Activated T-cell treated with anti-CD3 and anti-CD28 coated beads, Interleukin-2, amount 50 U/mL, for 4 hours (primary cell): ENCODE data around the gene PANX1. TPM values are rescaled to one million over a fixed set of nuclear protein-coding genes. Genes with fewer than 3 reads are reported as not detected.
A peak's percentile ranks its signal among the peaks of the same experiment; 100 is the strongest.

Source experiments
- ATAC-seq, 2 donors: fragments of 200-7000 bp; cut with Tn5 transposase; one replicate each; pipeline ENCODE4 v1.10.0; 2021
- DNase-seq: peaks from one replicate; pipeline ENCODE4 v3.0.0-alpha.2; 2020
- H3K27me3 Mint-ChIP-seq: one replicate; pipeline ENCODE4 v1.8.0; 2021; ENCODE audit warnings: low read depth, mixed read lengths
- H3K36me3 Mint-ChIP-seq: one replicate; pipeline ENCODE4 v1.8.0; 2022; ENCODE audit warnings: mixed read lengths; ENCODE audit not compliant: insufficient read depth
- H3K4me1 Mint-ChIP-seq: one replicate; pipeline ENCODE4 v1.8.0; 2021; ENCODE audit warnings: low read depth, mixed read lengths
- H3K4me3 Mint-ChIP-seq: one replicate; pipeline ENCODE4 v1.8.0; 2021; ENCODE audit warnings: mild to moderate bottlenecking, moderate library complexity, mixed read lengths
- H3K9me3 Mint-ChIP-seq: one replicate; pipeline ENCODE4 v1.8.0; 2021; ENCODE audit warnings: mixed read lengths
- total RNA-seq, 3 donors: library from RNA; stranded (reverse); gene quantifications; one replicate each; pipeline ENCODE4 v1.2.1, GENCODE V29; 2021

PANX1 gene
- total RNA-seq, 3 donors from 2014 or later = 17.0 to 19.5 (median 18.8) TPM

- no peaks in the 10 kb centered on the region for H3K27me3 Mint-ChIP-seq
- peaks cover 47% of the 10 kb centered on the region for H3K36me3 Mint-ChIP-seq
- no peak overlapping the region for H3K4me3 Mint-ChIP-seq
- ATAC-seq (no peak), DNase-seq (no peak)
- H3K4me1 Mint-ChIP-seq = peaks cover 5% of the 10 kb centered on the region
- H3K9me3 Mint-ChIP-seq = no peaks in the 10 kb centered on the region
Observed at GRCh38 chr11:94178331-94178730, 49.7 kb downstream of the PANX1 start.

GRCh38 chr11:94179696-94180095, 51.1 kb downstream of the PANX1 start:
- Mint-ChIP-seq H3K4me3 (no peak overlapping the region), H3K4me1 (peaks cover 3% of the 10 kb centered on the region), H3K9me3 (no peaks in the 10 kb centered on the region), H3K27me3 (no peaks in the 10 kb centered on the region), H3K36me3 (peaks cover 44% of the 10 kb centered on the region)
- DNase-seq (no peak), ATAC-seq (no peak)

GRCh38 chr11:94181526-94181925, 52.9 kb downstream of the PANX1 start:
- Mint-ChIP-seq H3K4me1 (peaks cover 3% of the 10 kb centered on the region), H3K9me3 (no peaks in the 10 kb centered on the region), H3K36me3 (peaks cover 44% of the 10 kb centered on the region), H3K27me3 (no peaks in the 10 kb centered on the region), H3K4me3 (no peak overlapping the region)
- ATAC-seq (no peak), DNase-seq (no peak)

- DNase-seq (no peak), ATAC-seq (no peak)
- H3K4me1 Mint-ChIP-seq = peaks cover 3% of the 10 kb centered on the region
- H3K9me3 Mint-ChIP-seq = no peaks in the 10 kb centered on the region
- H3K27me3 Mint-ChIP-seq = no peaks in the 10 kb centered on the region
- no peak overlapping the region for H3K4me3 Mint-ChIP-seq
- H3K36me3 Mint-ChIP-seq = peaks cover 43% of the 10 kb centered on the region
Observed at GRCh38 chr11:94181943-94182342, 53.3 kb downstream of the PANX1 start.

- no peak for ATAC-seq
- H3K27me3 Mint-ChIP-seq = no peaks in the 10 kb centered on the region
- H3K9me3 Mint-ChIP-seq = no peaks in the 10 kb centered on the region
- H3K4me3 Mint-ChIP-seq = no peak overlapping the region
- peaks cover 31% of the 10 kb centered on the region for H3K36me3 Mint-ChIP-seq
- no peak for DNase-seq
- H3K4me1 Mint-ChIP-seq = peaks cover 3% of the 10 kb centered on the region
Observed at GRCh38 chr11:94183251-94183885, 54.7 kb downstream of the PANX1 start.

GRCh38 chr11:94183886-94184264, 55.2 kb downstream of the PANX1 start:
- Mint-ChIP-seq H3K36me3 (peaks cover 28% of the 10 kb centered on the region), H3K4me1 (peaks cover 3% of the 10 kb centered on the region), H3K27me3 (no peaks in the 10 kb centered on the region), H3K9me3 (no peaks in the 10 kb centered on the region), H3K4me3 (no peak overlapping the region)
- ATAC-seq = no peak
- peak; percentile 9 for DNase-seq

GRCh38 chr11:94184362-94184761, 55.7 kb downstream of the PANX1 start:
- DNase-seq (no peak), ATAC-seq (no peak)
- no peak overlapping the region for H3K4me3 Mint-ChIP-seq
- H3K27me3 Mint-ChIP-seq = no peaks in the 10 kb centered on the region
- no peaks in the 10 kb centered on the region for H3K9me3 Mint-ChIP-seq
- H3K36me3 Mint-ChIP-seq = peaks cover 23% of the 10 kb centered on the region
- peaks cover 3% of the 10 kb centered on the region for H3K4me1 Mint-ChIP-seq

GRCh38 chr11:94184846-94185245, 56.2 kb downstream of the PANX1 start:
- Mint-ChIP-seq H3K27me3 (no peaks in the 10 kb centered on the region), H3K4me1 (peaks cover 3% of the 10 kb centered on the region), H3K9me3 (no peaks in the 10 kb centered on the region), H3K4me3 (no peak overlapping the region), H3K36me3 (peaks cover 18% of the 10 kb centered on the region)
- DNase-seq (no peak), ATAC-seq (no peak)

GRCh38 chr11:94185416-94186084, 56.9 kb downstream of the PANX1 start:
- Mint-ChIP-seq H3K36me3 (peaks cover 14% of the 10 kb centered on the region), H3K27me3 (no peaks in the 10 kb centered on the region), H3K4me1 (peaks cover 3% of the 10 kb centered on the region), H3K4me3 (no peak overlapping the region), H3K9me3 (no peaks in the 10 kb centered on the region)
- no peak for ATAC-seq
- DNase-seq = no peak

- no peaks in the 10 kb centered on the region for H3K9me3 Mint-ChIP-seq
- H3K27me3 Mint-ChIP-seq = no peaks in the 10 kb centered on the region
- ATAC-seq (no peak), DNase-seq (no peak)
- H3K4me1 Mint-ChIP-seq = peaks cover 3% of the 10 kb centered on the region
- peaks cover 6% of the 10 kb centered on the region for H3K36me3 Mint-ChIP-seq
- no peak overlapping the region for H3K4me3 Mint-ChIP-seq
Observed at GRCh38 chr11:94186342-94187203, 57.9 kb downstream of the PANX1 start.

GRCh38 chr11:94193288-94193687, 64.6 kb downstream of the PANX1 start:
- Mint-ChIP-seq H3K9me3 (no peaks in the 10 kb centered on the region), H3K27me3 (no peaks in the 10 kb centered on the region), H3K4me1 (no peaks in the 10 kb centered on the region), H3K4me3 (no peak overlapping the region), H3K36me3 (no peaks in the 10 kb centered on the region)
- DNase-seq (no peak), ATAC-seq (no peak)

- Mint-ChIP-seq H3K9me3 (no peaks in the 10 kb centered on the region), H3K4me3 (no peak overlapping the region), H3K36me3 (no peaks in the 10 kb centered on the region), H3K27me3 (no peaks in the 10 kb centered on the region), H3K4me1 (no peaks in the 10 kb centered on the region)
- DNase-seq (no peak), ATAC-seq (no peak)
Observed at GRCh38 chr11:94194712-94195111, 66.1 kb downstream of the PANX1 start.

GRCh38 chr11:94196363-94196762, 67.7 kb downstream of the PANX1 start:
- ATAC-seq = no peak

GRCh38 chr11:94198718-94199117, 70.1 kb downstream of the PANX1 start:
- no peak for ATAC-seq
- no peak overlapping the region for H3K4me3 Mint-ChIP-seq

More at GRCh38 chr11:94196363-94196762, 67.7 kb downstream of the PANX1 start:
- Mint-ChIP-seq H3K36me3 (no peaks in the 10 kb centered on the region), H3K4me1 (no peaks in the 10 kb centered on the region), H3K4me3 (no peak overlapping the region), H3K9me3 (no peaks in the 10 kb centered on the region), H3K27me3 (no peaks in the 10 kb centered on the region)
- no peak for DNase-seq

More at GRCh38 chr11:94198718-94199117, 70.1 kb downstream of the PANX1 start:
- no peaks in the 10 kb centered on the region for H3K4me1 Mint-ChIP-seq
- no peak for DNase-seq
- H3K27me3 Mint-ChIP-seq = peaks cover 2% of the 10 kb centered on the region
- no peaks in the 10 kb centered on the region for H3K36me3 Mint-ChIP-seq
- no peaks in the 10 kb centered on the region for H3K9me3 Mint-ChIP-seq
